ENCODE results near the gene C11orf68. TPM values are rescaled to one million over a fixed set of nuclear protein-coding genes. Genes with fewer than 3 reads are reported as not detected.

Gene C11orf68
- total and polyA plus RNA-seq, 2 of the 8 experiments (the other 6 are each of a cell fraction or from before 2014, with no cell fraction given) = 24.0 to 51.2 TPM

DNA sequence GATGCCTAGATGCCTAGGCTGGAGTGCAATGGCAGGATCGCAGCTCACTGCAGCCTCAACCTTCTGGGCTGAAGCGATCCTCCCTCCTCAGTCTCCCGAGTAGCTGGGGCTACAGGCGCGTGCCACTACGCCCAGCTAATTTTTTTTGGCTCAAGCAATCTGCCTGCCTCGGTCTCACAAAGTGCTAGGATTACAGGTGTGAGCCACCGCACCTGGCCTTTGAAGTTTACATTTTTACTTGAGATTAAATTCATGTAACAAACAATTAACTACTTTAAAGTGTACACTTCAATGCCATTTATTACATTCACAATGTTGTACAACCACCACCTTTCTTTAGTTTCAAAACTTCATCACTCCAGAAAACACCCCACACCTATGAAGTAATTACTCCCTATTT is 15.1 kb downstream of the C11orf68 start (continued):
- TF ChIP-seq GABPA (IDR thresholded peaks at IDR 0.05; ENCODE audit: borderline replicate concordance, insufficient read depth, low read length) (no peak), CEBPB (IDR thresholded peaks at IDR 0.05; ENCODE audit: low read depth, low read length) (no peak), TBP (IDR thresholded peaks at IDR 0.05; ENCODE audit: low read depth, low read length) (no peak), EZH2 (IDR thresholded peaks at IDR 0.05; ENCODE audit: low read depth, low read length, severe bottlenecking) (no peak)
